ENCODE data around the gene DFFA.

The DFFA gene

DNA sequence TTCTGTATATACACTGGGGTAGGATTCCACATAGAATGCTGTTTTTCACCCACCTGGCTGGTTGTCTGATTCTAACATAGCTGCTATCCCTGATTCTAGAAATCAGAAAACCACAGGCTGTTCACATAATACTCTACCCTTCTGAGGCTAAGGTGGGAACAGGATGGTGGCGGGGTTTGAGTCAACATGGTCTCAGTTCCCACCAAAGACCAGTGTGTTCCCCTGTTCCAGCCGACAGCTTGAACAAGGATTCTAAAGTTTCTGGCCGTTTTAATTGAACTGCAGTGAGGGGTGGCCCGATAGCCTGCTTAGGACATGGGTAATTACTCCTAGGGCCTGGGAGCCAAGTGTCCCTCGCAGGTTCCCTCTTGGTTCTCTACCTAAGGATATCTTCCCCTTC, 40.9 kb upstream of the DFFA start:
- H3K27ac ChIP-seq = no peak overlapping the region
- no peak overlapping the region for H3K4me3 ChIP-seq
- H3K36me3 ChIP-seq = no peaks in the 10 kb centered on the region
- TF ChIP-seq, protein P1, sequence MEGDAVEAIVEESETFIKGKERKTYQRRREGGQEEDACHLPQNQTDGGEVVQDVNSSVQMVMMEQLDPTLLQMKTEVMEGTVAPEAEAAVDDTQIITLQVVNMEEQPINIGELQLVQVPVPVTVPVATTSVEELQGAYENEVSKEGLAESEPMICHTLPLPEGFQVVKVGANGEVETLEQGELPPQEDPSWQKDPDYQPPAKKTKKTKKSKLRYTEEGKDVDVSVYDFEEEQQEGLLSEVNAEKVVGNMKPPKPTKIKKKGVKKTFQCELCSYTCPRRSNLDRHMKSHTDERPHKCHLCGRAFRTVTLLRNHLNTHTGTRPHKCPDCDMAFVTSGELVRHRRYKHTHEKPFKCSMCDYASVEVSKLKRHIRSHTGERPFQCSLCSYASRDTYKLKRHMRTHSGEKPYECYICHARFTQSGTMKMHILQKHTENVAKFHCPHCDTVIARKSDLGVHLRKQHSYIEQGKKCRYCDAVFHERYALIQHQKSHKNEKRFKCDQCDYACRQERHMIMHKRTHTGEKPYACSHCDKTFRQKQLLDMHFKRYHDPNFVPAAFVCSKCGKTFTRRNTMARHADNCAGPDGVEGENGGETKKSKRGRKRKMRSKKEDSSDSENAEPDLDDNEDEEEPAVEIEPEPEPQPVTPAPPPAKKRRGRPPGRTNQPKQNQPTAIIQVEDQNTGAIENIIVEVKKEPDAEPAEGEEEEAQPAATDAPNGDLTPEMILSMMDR (IDR thresholded peaks at IDR 0.05) = no peak
- no peaks in the 10 kb centered on the region for H3K27me3 ChIP-seq
- DNase-seq = no peak
- no peaks in the 10 kb centered on the region for H3K9me3 ChIP-seq
- intact Hi-C loops (cut with DNase I; ENCODE audit: low total_unique reads) = loop anchor here (5.0 to 10.0 kb wide), 3 partner anchors 112 to 432 kb away; partner anchors contain the start of gene CASZ1
- peaks cover 0 to 36% (median 17%) of the 10 kb centered on the region in 4 donors for H3K4me1 ChIP-seq

DNA sequence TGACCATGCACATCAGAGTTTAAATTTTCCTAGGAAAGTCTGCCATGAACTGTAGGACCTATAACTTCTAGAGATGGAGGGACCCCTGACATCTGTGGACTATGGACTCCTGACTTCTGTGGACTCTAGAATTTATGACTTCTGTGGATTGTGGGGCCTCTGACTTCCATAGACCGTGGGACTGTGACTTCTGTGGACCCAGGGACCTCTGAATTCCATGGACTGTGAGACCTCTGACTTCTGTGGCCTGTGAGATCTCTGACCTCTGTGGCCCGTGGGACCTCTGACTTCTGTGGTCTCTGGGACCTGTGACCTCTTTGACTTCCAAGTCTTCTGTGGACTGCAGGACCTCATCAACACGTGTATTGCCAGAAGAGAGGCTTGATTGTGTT, 39.2 kb upstream of the DFFA start:
- Histone ChIP-seq H3K27me3 (no peaks in the 10 kb centered on the region), H3K9me3 (no peaks in the 10 kb centered on the region), H3K4me3 (no peak overlapping the region), H3K4me1 (peaks cover 0 to 33% (median 25%) of the 10 kb centered on the region in 4 donors), H3K36me3 (no peaks in the 10 kb centered on the region), H3K27ac (no peak overlapping the region)
- TF ChIP-seq, protein P1 (IDR thresholded peaks at IDR 0.05) = no peak
- DNase-seq = no peak
- intact Hi-C loops (cut with DNase I; ENCODE audit: low total_unique reads) = loop anchor here (5.0 to 10.0 kb wide), 3 partner anchors 113 to 433 kb away; partner anchors contain the start of gene CASZ1

DNA sequence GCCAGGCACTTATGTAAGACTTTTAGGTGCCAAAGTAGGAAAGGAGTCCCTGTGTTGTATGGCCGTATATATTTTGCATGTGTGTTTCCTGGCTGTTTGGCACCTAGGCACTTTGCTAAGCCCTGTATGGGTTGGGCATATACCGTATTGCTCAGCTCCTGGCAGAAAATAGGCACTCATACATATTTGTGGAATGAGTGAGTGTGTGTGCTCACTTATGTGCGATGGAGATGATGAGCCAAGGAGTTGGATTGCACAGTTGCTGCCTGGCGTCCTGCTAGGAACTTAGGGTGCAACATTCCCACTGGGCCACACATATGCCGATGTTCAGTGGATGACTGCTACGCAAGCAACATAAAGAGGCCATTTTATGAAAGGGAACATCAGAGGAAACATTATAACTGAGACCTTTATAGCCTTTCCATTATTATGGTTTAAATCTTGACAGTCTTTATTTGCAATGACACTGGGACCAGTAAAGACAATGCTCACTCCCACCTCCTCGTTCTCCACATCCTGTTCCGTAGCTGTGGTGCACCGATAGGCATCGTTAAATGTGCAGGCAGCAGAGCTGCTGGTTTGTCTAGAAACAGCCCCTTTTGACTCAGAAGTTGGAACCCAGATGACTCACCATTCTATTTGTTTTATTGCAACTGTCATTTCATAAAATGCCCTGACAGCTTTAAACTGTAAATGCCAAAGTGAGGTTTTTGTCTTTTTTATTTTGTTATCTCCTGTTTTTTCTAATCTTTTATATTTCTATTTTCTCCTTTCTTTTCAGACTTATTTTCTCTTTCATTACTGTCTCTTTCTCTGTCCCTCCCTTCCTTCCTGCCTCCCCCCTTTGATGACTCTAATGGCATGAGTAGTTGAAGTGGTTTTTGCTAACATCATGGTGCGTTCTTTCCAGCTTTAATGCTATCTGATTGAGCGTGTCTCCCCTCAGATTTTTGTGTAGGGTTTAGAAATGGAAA, 38.5 kb upstream of the DFFA start:
- peak overlapping the region in 1 of 2 donors; percentile 3 for H3K4me3 ChIP-seq
- H3K9me3 ChIP-seq = no peaks in the 10 kb centered on the region
- TF ChIP-seq, protein P1 (IDR thresholded peaks at IDR 0.05) = no peak
- no peak for DNase-seq
- peaks cover 0 to 33% (median 25%) of the 10 kb centered on the region in 4 donors for H3K4me1 ChIP-seq
- H3K27me3 ChIP-seq = no peaks in the 10 kb centered on the region
- H3K27ac ChIP-seq = no peak overlapping the region
- no peaks in the 10 kb centered on the region for H3K36me3 ChIP-seq
- intact Hi-C loops (cut with DNase I; ENCODE audit: low total_unique reads) = loop anchor here (5.0 to 10.0 kb wide), 3 partner anchors 114 to 434 kb away; partner anchors contain the start of gene CASZ1

DNA sequence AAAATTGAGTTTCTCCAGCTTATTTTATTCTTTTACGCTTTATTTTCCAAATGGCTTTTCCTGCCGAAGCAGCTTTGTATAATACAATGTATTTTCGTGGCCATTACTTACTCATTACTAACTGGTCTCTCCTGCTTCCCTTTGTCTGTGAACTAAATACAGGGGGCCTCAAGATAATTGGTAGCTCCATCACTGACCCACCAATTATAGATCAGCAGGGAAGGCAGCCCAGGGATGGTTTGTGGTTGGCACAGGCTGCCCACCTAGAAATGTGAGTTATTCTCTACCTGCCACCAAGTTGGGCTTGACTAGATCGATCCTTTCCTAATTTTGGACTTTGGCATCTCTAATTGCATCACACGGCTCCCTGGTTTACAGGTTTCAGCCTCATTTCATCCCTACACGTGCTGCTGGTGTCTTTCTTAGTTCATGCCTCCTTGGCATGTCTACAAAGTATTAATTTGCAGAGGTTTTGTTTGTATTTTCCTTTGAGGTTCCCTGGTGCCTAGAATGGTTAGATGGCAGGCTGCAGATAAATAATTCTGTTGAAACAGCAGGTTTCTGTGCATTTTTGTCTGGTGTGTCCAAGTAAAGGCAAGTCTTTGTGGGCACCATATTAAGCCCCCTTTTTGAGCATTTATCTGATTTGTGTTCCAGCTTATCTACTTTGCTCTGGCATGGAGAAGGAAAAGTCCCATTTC, 37.6 kb upstream of the DFFA start:
- Histone ChIP-seq H3K27ac (no peak overlapping the region), H3K36me3 (no peaks in the 10 kb centered on the region), H3K9me3 (no peaks in the 10 kb centered on the region), H3K27me3 (no peaks in the 10 kb centered on the region), H3K4me1 (peaks cover 0 to 33% (median 25%) of the 10 kb centered on the region in 4 donors), H3K4me3 (no peak overlapping the region)
- DNase-seq = no peak
- intact Hi-C loops (cut with DNase I; ENCODE audit: low total_unique reads) = loop anchor here (5.0 to 10.0 kb wide), 4 partner anchors 115 to 435 kb away; partner anchors contain the start of gene CASZ1
- TF ChIP-seq, protein P1 (IDR thresholded peaks at IDR 0.05) = no peak

DNA sequence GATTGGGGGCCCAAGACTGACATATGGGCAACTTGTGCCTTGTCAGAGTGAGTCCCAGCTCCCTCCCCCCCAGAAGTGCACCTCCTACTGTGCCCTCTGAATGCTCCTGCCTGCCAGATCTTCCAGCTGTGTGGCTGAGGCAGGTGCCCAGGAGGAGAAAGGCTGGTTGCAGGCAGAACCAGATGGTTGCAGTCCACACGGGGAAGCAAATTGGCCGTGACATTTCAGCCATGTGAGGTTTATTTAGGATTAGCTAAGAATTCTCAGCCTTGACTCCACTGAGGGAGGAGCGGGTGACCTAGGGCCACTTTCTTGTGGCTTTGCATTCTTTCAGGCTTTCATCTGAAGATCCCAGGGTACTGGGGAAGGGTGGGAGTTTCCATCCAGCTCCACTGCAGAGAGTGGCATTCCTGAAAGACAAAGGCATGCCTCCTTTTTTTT, 36.2 kb upstream of the DFFA start:
- intact Hi-C loops (cut with DNase I; ENCODE audit: low total_unique reads) = loop anchor here (5.0 kb wide), 1 partner anchor 359 kb away; no protein-coding TSS in a partner anchor
- TF ChIP-seq, protein P1 (IDR thresholded peaks at IDR 0.05) = no peak
- Histone ChIP-seq H3K27ac (no peak overlapping the region), H3K4me3 (no peak overlapping the region), H3K9me3 (no peaks in the 10 kb centered on the region), H3K4me1 (peaks cover 0 to 33% (median 25%) of the 10 kb centered on the region in 4 donors), H3K36me3 (no peaks in the 10 kb centered on the region), H3K27me3 (no peaks in the 10 kb centered on the region)
- DNase-seq = no peak

Data from tibial artery (tissue), 4 donors.